Astrocyte (in vitro differentiated cells and primary cell): ENCODE measurements around the gene NTRK3.

ENCODE experiments used
- EZH2 ChIP-seq: IDR thresholded peaks from 2 replicates; pipeline ENCODE4 v1.6.1; 2012; ENCODE audit warnings: mild to moderate bottlenecking, low read length, inconsistent platforms; ENCODE audit not compliant: insufficient read depth
- TF ChIP-seq, protein P1 (sequence below): IDR thresholded peaks from 2 replicates; pipeline ENCODE4 v1.5.1; 2011; ENCODE audit warnings: low read depth, mild to moderate bottlenecking, inconsistent platforms, low read length, moderate library complexity; ENCODE audit not compliant: insufficient read depth

DNA sequence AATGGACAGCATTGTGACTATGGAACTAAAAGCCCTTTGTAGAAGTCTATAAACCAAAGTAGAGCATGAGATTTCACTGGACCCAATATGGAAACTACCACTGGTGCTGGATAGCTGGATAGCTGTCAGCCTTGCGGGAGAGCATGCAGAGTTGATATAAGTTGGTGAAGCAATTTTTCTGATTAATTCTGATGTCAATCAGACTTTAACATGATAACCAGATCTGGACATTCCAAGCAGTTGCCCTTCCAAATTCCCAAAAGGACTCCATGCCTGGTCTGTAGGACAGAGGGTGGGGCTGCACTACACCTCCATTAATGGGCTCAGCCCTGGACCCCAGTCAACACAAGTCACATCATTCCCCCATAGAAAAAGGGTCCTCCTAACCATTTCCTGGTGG, 437.8 kb downstream of the NTRK3 start:
- TF ChIP-seq, protein P1, sequence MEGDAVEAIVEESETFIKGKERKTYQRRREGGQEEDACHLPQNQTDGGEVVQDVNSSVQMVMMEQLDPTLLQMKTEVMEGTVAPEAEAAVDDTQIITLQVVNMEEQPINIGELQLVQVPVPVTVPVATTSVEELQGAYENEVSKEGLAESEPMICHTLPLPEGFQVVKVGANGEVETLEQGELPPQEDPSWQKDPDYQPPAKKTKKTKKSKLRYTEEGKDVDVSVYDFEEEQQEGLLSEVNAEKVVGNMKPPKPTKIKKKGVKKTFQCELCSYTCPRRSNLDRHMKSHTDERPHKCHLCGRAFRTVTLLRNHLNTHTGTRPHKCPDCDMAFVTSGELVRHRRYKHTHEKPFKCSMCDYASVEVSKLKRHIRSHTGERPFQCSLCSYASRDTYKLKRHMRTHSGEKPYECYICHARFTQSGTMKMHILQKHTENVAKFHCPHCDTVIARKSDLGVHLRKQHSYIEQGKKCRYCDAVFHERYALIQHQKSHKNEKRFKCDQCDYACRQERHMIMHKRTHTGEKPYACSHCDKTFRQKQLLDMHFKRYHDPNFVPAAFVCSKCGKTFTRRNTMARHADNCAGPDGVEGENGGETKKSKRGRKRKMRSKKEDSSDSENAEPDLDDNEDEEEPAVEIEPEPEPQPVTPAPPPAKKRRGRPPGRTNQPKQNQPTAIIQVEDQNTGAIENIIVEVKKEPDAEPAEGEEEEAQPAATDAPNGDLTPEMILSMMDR, result no peak
- no peak for TF ChIP-seq EZH2
